Astrocyte (in vitro differentiated cells and primary cell): ENCODE results near the gene KLHL26.

Source experiments
- CTCF ChIP-seq: IDR thresholded peaks from 2 replicates; pipeline ENCODE4 v1.5.1; 2011; ENCODE audit warnings: low read depth, mild to moderate bottlenecking, inconsistent platforms, low read length, moderate library complexity; ENCODE audit not compliant: insufficient read depth
- EZH2 ChIP-seq: IDR thresholded peaks from 2 replicates; pipeline ENCODE4 v1.6.1; 2012; ENCODE audit warnings: mild to moderate bottlenecking, low read length, inconsistent platforms; ENCODE audit not compliant: insufficient read depth

- TF ChIP-seq CTCF (no peak), EZH2 (no peak)
Observed at GRCh38 chr19:18708452-18709231, 71.8 kb downstream of the KLHL26 start.
